CD4-positive, alpha-beta T cell treated with Interleukin-4 for 1 hour (primary cell): ENCODE measurements around the gene ESRRB.

Source experiments
- DNase-seq, 2 donors: peaks; one replicate each; pipeline ENCODE4 v3.0.0-alpha.2; 2020 to 2022

ESRRB gene

DNA sequence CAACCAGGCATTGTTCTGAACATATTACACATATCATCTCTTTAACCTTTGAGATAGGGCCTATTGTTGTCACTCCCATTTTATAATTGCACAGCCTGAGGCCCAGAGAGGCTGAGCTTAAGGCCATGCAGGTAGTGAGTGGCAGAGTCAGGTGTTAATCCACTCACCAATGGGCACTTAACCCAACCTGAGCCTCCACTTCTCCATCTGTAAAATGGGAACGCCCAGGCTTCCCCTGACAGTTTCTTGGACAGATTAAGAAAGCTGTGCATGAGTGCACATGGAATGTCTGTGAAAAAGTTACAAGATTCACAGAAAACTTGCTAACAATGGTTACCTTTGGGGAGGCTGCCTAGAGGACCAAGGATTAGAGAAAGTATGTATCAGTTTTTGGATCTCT lies 32.9 kb downstream of the ESRRB start:
- DNase-seq: no peak

- DNase-seq: no peak
Measured at GRCh38 chr14:76412501-76412900, 36.6 kb downstream of the ESRRB start.

GRCh38 chr14:76413106-76413961 lies 37.4 kb downstream of the ESRRB start:
- no peak for DNase-seq

DNA sequence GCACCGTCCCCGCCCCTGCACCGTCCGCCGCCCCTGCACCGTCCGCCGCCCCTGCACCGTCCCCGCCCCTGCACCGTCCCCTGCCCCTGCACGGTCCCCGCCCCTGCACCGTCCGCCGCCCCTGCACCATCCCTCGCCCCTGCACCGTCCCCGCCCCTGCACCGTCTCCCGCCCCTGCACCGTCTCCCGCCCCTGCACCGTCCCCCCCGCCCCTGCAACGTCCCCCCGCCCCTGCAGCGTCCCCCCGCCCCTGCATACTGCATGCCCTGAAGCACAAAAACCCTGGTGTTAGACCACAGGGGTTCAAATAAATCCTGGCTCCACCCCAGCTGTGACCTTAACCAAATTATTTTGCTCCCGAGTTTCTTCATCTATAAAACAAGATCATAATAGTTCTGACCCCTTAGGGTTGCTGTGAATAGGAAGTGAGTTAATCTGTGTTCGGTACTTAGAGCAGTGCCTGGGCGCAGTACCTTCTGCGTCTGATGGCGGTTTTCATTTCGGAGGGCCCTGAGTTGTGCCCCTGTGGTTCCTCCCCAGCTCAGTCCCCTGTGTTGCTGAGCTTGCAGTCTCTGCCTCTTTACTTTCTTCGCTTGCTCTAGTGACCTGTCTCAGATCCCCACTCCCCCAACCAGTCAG lies 38.1 kb downstream of the ESRRB start:
- DNase-seq: no peak

DNA sequence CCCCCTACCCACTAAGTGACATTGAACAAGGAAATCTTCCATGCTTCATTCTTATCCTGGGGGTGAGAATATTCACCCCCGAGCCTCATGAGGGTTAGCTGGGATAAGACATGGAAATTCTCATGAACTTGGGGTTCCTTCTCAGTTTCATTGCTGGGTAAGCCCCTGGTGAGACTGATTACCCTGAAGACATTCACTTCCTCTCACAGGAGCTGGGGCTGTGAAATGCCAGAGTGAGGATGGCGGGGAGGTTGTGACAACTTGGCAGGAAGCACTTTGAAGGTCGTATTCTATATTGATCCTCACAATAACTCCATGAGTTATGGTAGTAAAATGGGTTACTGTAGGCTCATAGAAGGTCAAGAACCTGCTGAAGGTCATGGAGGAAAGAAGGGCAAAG lies 43.5 kb downstream of the ESRRB start:
- no peak for DNase-seq

GRCh38 chr14:76420827-76421226 lies 44.9 kb downstream of the ESRRB start:
- DNase-seq: no peak

DNA sequence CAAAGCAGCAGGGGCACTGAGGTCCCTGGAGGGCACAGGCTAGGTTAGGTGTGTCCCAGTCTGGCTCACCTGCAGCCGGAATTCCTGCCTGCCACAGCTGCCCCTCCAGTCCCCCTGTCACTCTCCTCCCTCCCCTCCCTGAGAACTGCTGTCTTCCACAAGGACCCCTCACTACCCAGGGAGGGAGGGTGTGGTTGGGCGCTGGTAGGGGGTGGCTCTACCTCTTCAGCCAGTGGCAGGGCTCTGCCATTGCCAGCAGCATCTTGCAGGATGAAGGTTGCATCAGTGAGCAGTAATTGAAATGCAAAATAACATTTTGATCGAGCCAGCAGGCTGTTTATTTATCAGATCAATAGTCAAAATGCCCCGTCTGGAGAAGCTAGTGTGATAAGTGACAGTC lies 45.7 kb downstream of the ESRRB start:
- DNase-seq: no peak

DNA sequence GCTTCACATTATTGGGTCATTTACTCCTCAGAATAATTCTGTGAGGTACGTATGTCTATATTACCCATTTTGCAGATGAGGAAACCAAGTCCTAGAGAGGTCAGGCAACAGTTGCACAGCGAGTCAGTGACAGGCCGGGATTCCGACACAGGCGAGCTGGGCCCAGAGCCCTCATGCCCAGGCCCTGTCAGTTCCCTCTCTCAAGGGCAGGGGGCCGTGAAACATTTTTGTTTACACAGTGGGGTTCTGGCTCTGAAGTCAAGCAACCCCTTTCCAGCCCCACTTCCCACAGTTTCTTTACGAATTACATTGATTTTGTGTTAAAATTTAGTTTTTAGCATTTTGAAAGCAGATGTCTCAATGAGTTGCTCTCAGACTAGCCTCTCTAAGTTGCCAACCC lies 46.7 kb downstream of the ESRRB start:
- no peak for DNase-seq

DNA sequence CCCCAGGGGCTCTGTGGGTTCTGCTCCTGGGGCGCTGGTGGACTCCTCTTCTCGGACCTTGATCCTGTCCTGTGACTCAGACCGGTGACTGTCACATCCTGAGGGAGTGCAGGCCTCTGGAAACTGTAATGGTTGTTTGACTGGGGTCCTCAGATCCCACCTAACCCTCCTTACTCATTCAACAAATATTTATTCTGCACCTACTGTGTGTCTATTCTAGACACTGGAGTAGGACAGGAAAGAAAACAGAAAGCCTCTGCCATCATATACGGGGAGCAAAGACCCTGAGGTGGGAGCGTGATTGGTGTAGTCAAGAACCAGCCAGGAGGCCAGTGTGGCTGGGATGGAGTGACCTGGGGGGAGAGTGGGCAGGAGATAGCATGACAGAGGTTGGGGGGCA lies 47.6 kb downstream of the ESRRB start:
- no peak for DNase-seq

DNA sequence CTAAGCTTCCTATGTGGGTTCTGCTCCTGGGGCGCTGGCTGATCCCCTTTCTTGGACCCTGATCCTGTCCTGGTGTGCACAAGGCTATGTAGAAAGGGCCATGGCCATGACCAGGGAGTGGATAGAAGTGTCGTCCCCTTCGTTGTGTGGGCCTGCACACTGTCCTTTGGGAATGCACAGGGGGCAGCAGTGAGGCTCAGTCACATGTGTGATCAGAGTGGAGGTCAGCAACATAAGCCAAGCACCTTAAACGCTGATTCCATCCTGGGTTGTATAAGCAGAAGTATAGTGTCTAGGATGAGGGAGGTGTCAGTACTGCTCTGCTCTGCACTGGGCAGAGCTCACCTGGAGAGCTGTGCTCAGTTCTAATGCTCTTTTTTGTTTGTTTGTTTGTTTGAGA lies 48.4 kb downstream of the ESRRB start:
- no peak for DNase-seq

- DNase-seq: no peak
Measured at GRCh38 chr14:76426161-76426696, 50.3 kb downstream of the ESRRB start.

- no peak for DNase-seq
Measured at GRCh38 chr14:76428611-76429010, 52.7 kb downstream of the ESRRB start.

GRCh38 chr14:76430017-76430416 lies 54.1 kb downstream of the ESRRB start:
- DNase-seq: no peak

DNA sequence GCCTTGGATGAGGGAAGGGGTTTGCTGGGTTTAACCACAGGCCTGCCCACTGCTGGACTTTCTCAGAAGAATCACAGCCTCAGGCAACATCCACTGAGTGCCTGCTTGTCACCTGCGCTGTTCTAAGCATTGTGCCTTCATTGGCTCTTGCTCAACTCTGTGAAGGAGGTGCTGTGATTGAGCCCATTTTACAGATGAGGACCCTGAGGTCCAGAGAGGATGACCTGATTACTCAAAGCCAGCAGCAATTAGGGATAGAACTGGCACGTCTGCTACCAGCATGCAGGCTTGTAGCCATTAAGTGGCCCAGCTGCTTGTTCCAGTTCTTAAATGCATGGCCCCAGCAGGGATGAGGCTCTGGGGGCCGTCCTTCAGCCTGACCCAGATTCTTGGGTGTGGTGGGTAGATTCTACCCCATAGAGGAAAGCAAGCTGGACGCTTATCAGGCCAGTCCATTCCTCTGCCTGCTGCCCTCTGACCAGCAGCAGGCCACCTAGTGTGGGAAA lies 54.6 kb downstream of the ESRRB start:
- DNase-seq: no peak

DNA sequence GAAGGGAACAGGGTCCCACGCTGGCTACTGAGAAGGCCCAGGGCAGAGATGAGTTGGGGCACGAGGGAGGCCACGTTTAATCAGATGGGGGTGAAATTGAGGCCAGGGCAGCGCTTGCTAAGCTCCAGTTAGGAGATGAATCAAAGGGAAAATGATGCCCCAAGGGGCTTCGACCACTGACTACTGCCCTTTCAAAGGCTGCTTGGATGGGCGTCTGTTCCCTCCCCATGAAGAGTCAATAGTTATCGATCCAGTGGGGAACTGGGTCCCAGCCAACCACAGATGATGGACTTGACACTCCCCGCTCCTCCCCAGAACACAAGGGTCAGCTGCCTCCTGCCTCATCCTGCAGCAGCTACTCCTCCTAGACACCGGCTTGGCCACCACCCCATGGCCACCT lies 55.6 kb downstream of the ESRRB start:
- DNase-seq: no peak

- no peak for DNase-seq
Measured at GRCh38 chr14:76432827-76433752, 57.2 kb downstream of the ESRRB start.

DNA sequence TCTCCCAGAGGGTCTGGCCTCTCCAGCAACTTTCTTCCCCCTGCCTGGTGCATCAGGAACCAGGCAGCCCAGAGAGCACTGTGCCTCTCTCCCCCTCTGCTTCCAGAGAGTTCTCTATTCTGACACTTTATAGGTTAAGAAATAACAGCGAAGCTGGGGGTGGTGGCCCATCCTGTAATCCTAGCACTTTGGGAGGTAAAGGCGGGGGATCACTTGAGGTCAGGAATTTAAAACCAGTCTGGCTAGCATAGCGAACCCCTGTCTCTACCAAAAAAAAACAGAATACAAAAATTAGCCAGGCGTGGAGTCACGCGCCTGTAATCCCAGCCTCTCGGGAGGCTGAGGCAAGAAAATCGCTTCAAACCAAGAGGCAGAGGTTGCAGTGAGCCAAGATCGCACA lies 58.3 kb downstream of the ESRRB start:
- DNase-seq: no peak

- no peak for DNase-seq
Measured at GRCh38 chr14:76439237-76439775, 63.4 kb downstream of the ESRRB start.

- no peak for DNase-seq
Measured at GRCh38 chr14:76446486-76446885, 70.5 kb downstream of the ESRRB start.

DNA sequence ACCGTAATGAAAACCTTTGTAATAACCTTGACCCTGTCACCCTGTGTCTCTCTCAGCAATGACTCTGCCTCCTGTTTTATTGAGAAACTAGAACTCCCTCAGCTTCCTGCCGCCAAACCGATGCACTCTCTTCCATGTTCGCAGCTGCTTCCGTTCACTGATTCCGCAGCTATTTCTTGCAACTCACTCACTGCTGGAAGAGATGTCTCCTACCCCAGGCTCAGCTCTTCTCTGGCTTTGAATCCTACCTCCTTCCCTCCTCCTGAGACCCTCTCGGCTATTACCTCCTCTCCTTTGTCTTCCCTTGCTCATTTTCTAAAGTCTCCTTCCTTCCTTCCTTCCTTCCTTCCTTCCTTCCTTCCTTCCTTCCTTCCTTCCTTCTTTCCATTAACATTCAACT lies 71.0 kb downstream of the ESRRB start:
- no peak for DNase-seq

DNA sequence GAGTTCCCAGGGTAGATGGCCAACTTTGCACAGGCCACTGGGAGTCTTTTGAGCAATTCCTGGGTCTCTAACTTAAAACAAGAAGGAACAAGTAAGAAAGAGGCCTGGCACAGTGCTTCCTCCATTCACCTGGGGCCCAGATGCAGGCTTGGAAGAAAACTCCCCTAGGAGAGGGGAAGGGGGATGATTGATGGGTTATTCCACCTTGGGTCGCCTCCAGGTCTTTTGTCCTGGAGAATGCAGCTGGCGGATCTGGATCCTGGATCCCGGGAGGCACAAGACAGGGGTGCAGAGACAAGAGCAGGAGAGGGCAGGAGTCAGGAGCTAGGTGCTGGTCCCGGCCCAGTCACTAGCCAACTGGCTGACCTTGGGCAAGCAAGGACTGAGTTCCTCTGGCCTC lies 74.5 kb downstream of the ESRRB start:
- DNase-seq: no peak

- DNase-seq: peak in 1 of 2 donors; percentile 15
Measured at GRCh38 chr14:76456200-76456599, 80.3 kb downstream of the ESRRB start.
